ENCODE results near the gene ZBTB20.
A peak's percentile ranks its signal among the peaks of the same experiment; 100 is the strongest.

ZBTB20 gene

DNA sequence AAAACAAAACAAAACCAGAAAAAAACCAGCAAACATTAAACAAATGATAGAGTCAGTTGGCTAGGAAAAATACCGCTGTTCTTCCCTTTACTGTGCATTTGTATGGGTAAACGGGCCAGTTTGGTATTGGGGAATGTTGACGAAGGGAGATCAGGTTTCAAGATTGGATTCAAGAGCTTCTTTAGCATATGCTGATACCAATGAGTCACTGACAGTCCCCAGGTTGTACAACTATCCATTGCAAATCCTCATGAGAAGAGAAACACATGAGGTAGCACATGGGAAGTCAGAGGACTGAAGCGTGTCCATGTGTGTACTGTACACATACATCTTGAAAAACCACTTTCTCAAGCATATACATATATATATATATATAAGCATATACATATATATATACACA, 827.6 kb downstream of the ZBTB20 start:
- no CpG with 5 or more reads among the region's 4 CpGs for WGBS, 2 experiments (ENCODE audit: insufficient coverage in 2 of 2)
- no peak overlapping the region for H3K4me3 ChIP-seq (ENCODE audit: extremely low read depth, insufficient read depth, low read length, poor library complexity, severe bottlenecking)

GRCh38 chr3:114318295-114318694, 828.8 kb downstream of the ZBTB20 start:
- 54 to 82% methylated on average over 2 of the region's 5 CpGs for WGBS, 2 experiments (ENCODE audit: insufficient coverage in 2 of 2)
- Histone ChIP-seq H3K4me1 (ENCODE audit: control insufficient read depth, insufficient read depth, low read length, poor library complexity, severe bottlenecking) (peaks cover 13% of the 10 kb centered on the region), H3K4me3 (ENCODE audit: extremely low read depth, insufficient read depth, low read length, poor library complexity, severe bottlenecking) (no peak overlapping the region), H3K9me3 (ENCODE audit: control insufficient read depth, low read length) (no peaks in the 10 kb centered on the region), H3K36me3 (ENCODE audit: control insufficient read depth, insufficient read depth, low read length) (no peaks in the 10 kb centered on the region), H3K27ac (ENCODE audit: low read depth, low read length, severe bottlenecking) (no peak overlapping the region)

More for the DNA sequence above, 827.6 kb downstream of the ZBTB20 start:
- Histone ChIP-seq H3K27ac (ENCODE audit: low read depth, low read length, severe bottlenecking) (peak overlapping the region; percentile 69), H3K4me1 (ENCODE audit: control insufficient read depth, insufficient read depth, low read length, poor library complexity, severe bottlenecking) (peaks cover 17% of the 10 kb centered on the region), H3K36me3 (ENCODE audit: control insufficient read depth, insufficient read depth, low read length) (no peaks in the 10 kb centered on the region), H3K9me3 (ENCODE audit: control insufficient read depth, low read length) (no peaks in the 10 kb centered on the region)

GRCh38 chr3:114314282-114314681, 832.8 kb downstream of the ZBTB20 start:
- WGBS, 2 experiments (ENCODE audit: insufficient coverage in 2 of 2): 100% methylated on average over 1 of the region's 2 CpGs
- Histone ChIP-seq H3K36me3 (ENCODE audit: control insufficient read depth, insufficient read depth, low read length) (no peaks in the 10 kb centered on the region), H3K27ac (ENCODE audit: low read depth, low read length, severe bottlenecking) (no peak overlapping the region), H3K4me3 (ENCODE audit: extremely low read depth, insufficient read depth, low read length, poor library complexity, severe bottlenecking) (no peak overlapping the region), H3K9me3 (ENCODE audit: control insufficient read depth, low read length) (no peaks in the 10 kb centered on the region), H3K4me1 (ENCODE audit: control insufficient read depth, insufficient read depth, low read length, poor library complexity, severe bottlenecking) (peaks cover 10% of the 10 kb centered on the region)

- Histone ChIP-seq H3K4me1 (ENCODE audit: control insufficient read depth, insufficient read depth, low read length, poor library complexity, severe bottlenecking) (peaks cover 4% of the 10 kb centered on the region), H3K27ac (ENCODE audit: low read depth, low read length, severe bottlenecking) (no peak overlapping the region), H3K36me3 (ENCODE audit: control insufficient read depth, insufficient read depth, low read length) (no peaks in the 10 kb centered on the region), H3K4me3 (ENCODE audit: extremely low read depth, insufficient read depth, low read length, poor library complexity, severe bottlenecking) (no peak overlapping the region), H3K9me3 (ENCODE audit: control insufficient read depth, low read length) (no peaks in the 10 kb centered on the region)
- WGBS, 2 experiments (ENCODE audit: insufficient coverage in 2 of 2): 100% methylated on average over 1 of the region's 2 CpGs; no CpG with 5 or more reads in 1 of the 2 experiments
These were observed 833.7 kb downstream of the ZBTB20 start for GRCh38 chr3:114313426-114313825.

DNA sequence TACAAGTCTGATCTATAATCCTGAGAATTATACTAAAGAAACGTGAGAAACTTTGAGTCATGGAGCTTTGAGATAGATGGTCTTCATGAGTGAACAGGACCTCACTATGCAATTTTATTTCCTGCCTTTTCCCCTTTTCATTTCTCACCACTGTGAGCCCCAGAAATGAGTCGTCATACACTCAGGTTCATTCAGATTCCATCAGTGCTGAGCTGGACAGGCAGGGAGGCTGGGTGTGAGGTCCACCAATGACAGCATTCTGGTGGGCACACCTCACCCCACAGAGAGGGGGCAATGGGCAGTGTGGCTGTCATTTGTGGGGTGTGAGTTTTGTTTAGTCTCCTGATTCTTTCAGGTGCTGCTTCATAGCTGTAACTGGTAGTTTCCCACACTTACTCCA, 836.4 kb downstream of the ZBTB20 start:
- no peaks in the 10 kb centered on the region for H3K9me3 ChIP-seq (ENCODE audit: control insufficient read depth, low read length)
- WGBS, 2 experiments (ENCODE audit: insufficient coverage in 2 of 2): no CpG with 5 or more reads among the region's 2 CpGs
- H3K36me3 ChIP-seq (ENCODE audit: control insufficient read depth, insufficient read depth, low read length): no peaks in the 10 kb centered on the region
- no peaks in the 10 kb centered on the region for H3K4me1 ChIP-seq (ENCODE audit: control insufficient read depth, insufficient read depth, low read length, poor library complexity, severe bottlenecking)
- no peak overlapping the region for H3K4me3 ChIP-seq (ENCODE audit: extremely low read depth, insufficient read depth, low read length, poor library complexity, severe bottlenecking)
- H3K27ac ChIP-seq (ENCODE audit: low read depth, low read length, severe bottlenecking): no peak overlapping the region

DNA sequence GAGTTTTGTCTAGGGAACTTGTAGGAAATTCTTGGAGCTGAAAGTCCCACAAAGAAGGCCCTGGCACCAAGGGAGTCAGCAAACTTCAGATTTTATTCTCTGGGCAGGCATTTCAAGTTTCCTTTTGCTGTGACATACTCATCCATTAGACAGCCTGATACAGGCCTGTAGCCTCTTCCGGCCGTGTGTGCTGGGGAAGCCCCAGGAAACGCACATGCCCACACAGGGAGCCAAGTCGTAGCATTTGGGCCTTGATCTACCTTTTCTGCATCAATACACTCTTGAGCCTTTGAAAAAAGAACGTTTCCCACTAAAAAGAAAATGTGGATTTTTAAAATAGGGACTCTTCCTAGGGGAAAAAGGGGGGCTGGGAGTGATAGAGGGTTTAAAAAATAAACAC, 838.3 kb downstream of the ZBTB20 start:
- H3K27ac ChIP-seq (ENCODE audit: low read depth, low read length, severe bottlenecking): no peak overlapping the region
- H3K36me3 ChIP-seq (ENCODE audit: control insufficient read depth, insufficient read depth, low read length): no peaks in the 10 kb centered on the region
- no peaks in the 10 kb centered on the region for H3K9me3 ChIP-seq (ENCODE audit: control insufficient read depth, low read length)
- no peak overlapping the region for H3K4me3 ChIP-seq (ENCODE audit: extremely low read depth, insufficient read depth, low read length, poor library complexity, severe bottlenecking)
- no peaks in the 10 kb centered on the region for H3K4me1 ChIP-seq (ENCODE audit: control insufficient read depth, insufficient read depth, low read length, poor library complexity, severe bottlenecking)
- whole genome bisulfite sequencing, 2 experiments (ENCODE audit: insufficient coverage in 2 of 2): 89 to 90% methylated on average over 3 of the region's 5 CpGs

DNA sequence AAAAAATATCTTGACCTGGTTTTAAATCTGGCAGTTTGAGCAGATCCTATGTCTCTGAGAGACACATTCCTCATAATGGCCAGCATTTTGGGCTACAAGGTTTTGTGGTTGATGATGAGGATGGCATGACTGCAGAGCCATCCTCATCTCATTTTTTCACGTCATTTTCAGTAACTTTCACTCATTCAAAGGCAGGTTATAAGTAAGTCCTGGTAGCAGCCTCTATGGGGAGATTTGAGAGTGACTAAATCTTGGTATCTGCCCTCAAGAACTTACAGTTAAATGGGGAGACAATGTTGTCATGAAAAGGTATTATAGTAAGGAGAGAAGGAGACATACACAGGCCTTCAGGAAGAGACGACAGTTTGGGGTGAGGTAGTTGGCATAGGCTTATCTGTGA, 838.7 kb downstream of the ZBTB20 start:
- Histone ChIP-seq H3K4me3 (ENCODE audit: extremely low read depth, insufficient read depth, low read length, poor library complexity, severe bottlenecking) (no peak overlapping the region), H3K36me3 (ENCODE audit: control insufficient read depth, insufficient read depth, low read length) (no peaks in the 10 kb centered on the region), H3K4me1 (ENCODE audit: control insufficient read depth, insufficient read depth, low read length, poor library complexity, severe bottlenecking) (no peaks in the 10 kb centered on the region), H3K9me3 (ENCODE audit: control insufficient read depth, low read length) (no peaks in the 10 kb centered on the region), H3K27ac (ENCODE audit: low read depth, low read length, severe bottlenecking) (no peak overlapping the region)
- 83 to 100% methylated on average over 1 of the region's 2 CpGs for whole genome bisulfite sequencing, 2 experiments (ENCODE audit: insufficient coverage in 2 of 2)

- 86 to 93% methylated on average over 2 of the region's 3 CpGs for WGBS, 2 experiments (ENCODE audit: insufficient coverage in 2 of 2)
These were observed 839.3 kb downstream of the ZBTB20 start for GRCh38 chr3:114307832-114308231.

GRCh38 chr3:114307222-114307830, 839.8 kb downstream of the ZBTB20 start:
- Histone ChIP-seq H3K36me3 (ENCODE audit: control insufficient read depth, insufficient read depth, low read length) (no peaks in the 10 kb centered on the region), H3K9me3 (ENCODE audit: control insufficient read depth, low read length) (no peaks in the 10 kb centered on the region), H3K4me1 (ENCODE audit: control insufficient read depth, insufficient read depth, low read length, poor library complexity, severe bottlenecking) (no peaks in the 10 kb centered on the region), H3K27ac (ENCODE audit: low read depth, low read length, severe bottlenecking) (no peak overlapping the region), H3K4me3 (ENCODE audit: extremely low read depth, insufficient read depth, low read length, poor library complexity, severe bottlenecking) (no peak overlapping the region)
- WGBS, 2 experiments (ENCODE audit: insufficient coverage in 2 of 2): 80 to 88% methylated on average over 8 of the region's 8 CpGs

More at GRCh38 chr3:114307832-114308231, 839.3 kb downstream of the ZBTB20 start:
- H3K36me3 ChIP-seq (ENCODE audit: control insufficient read depth, insufficient read depth, low read length): no peaks in the 10 kb centered on the region
- no peaks in the 10 kb centered on the region for H3K9me3 ChIP-seq (ENCODE audit: control insufficient read depth, low read length)
- no peak overlapping the region for H3K27ac ChIP-seq (ENCODE audit: low read depth, low read length, severe bottlenecking)
- H3K4me1 ChIP-seq (ENCODE audit: control insufficient read depth, insufficient read depth, low read length, poor library complexity, severe bottlenecking): no peaks in the 10 kb centered on the region
- no peak overlapping the region for H3K4me3 ChIP-seq (ENCODE audit: extremely low read depth, insufficient read depth, low read length, poor library complexity, severe bottlenecking)

DNA sequence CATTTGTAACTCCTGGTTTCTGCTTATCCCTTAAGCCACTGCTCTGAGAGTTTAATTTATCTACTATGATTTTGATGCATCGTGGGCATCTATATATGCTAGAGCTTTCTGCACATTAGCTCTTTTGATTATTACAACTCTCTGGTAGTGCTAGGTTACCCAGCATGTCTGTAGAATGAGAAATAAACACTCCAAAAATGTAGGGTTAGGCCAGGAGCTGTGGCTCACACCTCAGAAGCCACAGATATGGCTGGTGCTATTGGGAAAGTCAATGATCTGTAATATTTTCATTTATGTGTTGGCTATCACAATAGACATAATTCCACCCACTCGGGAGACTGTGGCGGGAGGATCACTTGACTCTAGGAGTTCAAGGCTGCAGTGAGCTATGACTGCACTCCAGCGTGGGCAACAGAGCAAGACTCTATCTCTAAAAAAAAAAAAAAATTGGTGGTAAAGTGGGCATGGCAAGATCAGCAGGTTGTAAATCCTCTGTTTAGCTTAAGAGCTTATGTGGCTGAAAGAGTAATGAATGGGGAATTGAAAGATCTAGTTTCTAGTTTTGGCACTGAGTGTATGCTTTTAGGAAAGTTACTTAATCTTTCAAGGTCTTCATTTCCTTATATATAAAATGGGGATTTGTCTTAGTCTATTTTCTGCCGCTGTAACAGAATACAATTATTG, 847.0 kb downstream of the ZBTB20 start:
- H3K9me3 ChIP-seq (ENCODE audit: control insufficient read depth, low read length): no peaks in the 10 kb centered on the region
- H3K27ac ChIP-seq (ENCODE audit: low read depth, low read length, severe bottlenecking): no peak overlapping the region
- no peaks in the 10 kb centered on the region for H3K4me1 ChIP-seq (ENCODE audit: control insufficient read depth, insufficient read depth, low read length, poor library complexity, severe bottlenecking)
- H3K36me3 ChIP-seq (ENCODE audit: control insufficient read depth, insufficient read depth, low read length): no peaks in the 10 kb centered on the region
- H3K4me3 ChIP-seq (ENCODE audit: extremely low read depth, insufficient read depth, low read length, poor library complexity, severe bottlenecking): no peak overlapping the region
- 88% methylated on average over 1 of the region's 5 CpGs; no CpG with 5 or more reads in 1 of the 2 experiments for WGBS, 2 experiments (ENCODE audit: insufficient coverage in 2 of 2)

GRCh38 chr3:114299421-114299820, 847.7 kb downstream of the ZBTB20 start:
- no peak overlapping the region for H3K27ac ChIP-seq (ENCODE audit: low read depth, low read length, severe bottlenecking)
- WGBS, 2 experiments (ENCODE audit: insufficient coverage in 2 of 2): 66 to 69% methylated on average over 11 to 13 of the region's 13 CpGs
- no peaks in the 10 kb centered on the region for H3K9me3 ChIP-seq (ENCODE audit: control insufficient read depth, low read length)
- no peaks in the 10 kb centered on the region for H3K36me3 ChIP-seq (ENCODE audit: control insufficient read depth, insufficient read depth, low read length)
- H3K4me1 ChIP-seq (ENCODE audit: control insufficient read depth, insufficient read depth, low read length, poor library complexity, severe bottlenecking): no peaks in the 10 kb centered on the region
- H3K4me3 ChIP-seq (ENCODE audit: extremely low read depth, insufficient read depth, low read length, poor library complexity, severe bottlenecking): no peak overlapping the region
